HG03064 (cell line): Measurements from ENCODE around the gene MAP2.

Experiments
- ATAC-seq: cut with Tn5 transposase; IDR thresholded peaks from one replicate; pipeline ENCODE4 v1.9.1; 2021; ENCODE audit warnings: low read depth; ENCODE audit not compliant: unreplicated experiment

Gene MAP2

DNA sequence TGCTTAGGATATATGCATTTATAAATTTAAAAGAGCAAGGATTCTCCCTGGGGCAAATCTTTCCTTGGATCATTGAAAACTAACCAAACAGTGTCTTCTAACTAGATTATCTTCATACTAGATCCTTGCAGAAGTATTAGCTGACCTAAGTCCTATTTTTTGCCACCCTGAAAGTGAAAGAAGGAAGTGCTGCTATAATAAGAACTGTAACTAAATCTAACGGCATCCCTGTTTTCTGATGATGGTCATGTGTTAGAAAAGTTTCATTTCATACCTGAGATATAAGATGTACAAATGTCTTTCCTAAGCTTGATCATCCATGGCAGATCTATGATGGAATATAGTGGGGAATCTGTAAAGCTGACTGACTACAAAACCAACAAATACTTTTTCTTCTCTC is 102.7 kb downstream of the MAP2 start:
- no peak for ATAC-seq

- ATAC-seq, result no peak
Measured at GRCh38 chr2:209529579-209529978, 105.7 kb downstream of the MAP2 start.

- no peak for ATAC-seq
Measured at GRCh38 chr2:209532321-209532720, 108.5 kb downstream of the MAP2 start.

- ATAC-seq, result no peak
Measured at GRCh38 chr2:209533391-209533790, 109.5 kb downstream of the MAP2 start.

GRCh38 chr2:209534228-209534627 is 110.4 kb downstream of the MAP2 start:
- no peak for ATAC-seq

- ATAC-seq, result no peak
Measured at GRCh38 chr2:209536363-209536762, 112.5 kb downstream of the MAP2 start.

GRCh38 chr2:209547726-209548125 is 123.9 kb downstream of the MAP2 start:
- no peak for ATAC-seq

DNA sequence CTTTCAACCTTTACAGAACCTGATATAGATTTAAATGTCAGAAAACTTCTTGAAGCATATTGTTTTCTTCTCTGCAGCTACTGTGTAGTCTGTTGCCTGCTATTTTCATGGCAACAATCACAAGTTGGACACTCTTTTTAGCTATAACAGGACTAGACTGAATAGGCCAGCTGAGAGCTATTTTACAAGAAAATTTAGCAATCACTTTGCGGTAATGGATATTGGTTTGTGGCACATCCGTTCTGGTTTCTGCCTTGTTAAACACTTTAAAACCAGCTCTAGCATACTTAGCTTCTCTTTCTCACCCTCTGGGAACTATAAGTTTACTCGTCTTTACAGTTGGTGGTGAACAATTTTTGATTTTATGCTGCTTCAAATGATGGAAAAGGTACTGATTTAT is 125.7 kb downstream of the MAP2 start:
- no peak for ATAC-seq

DNA sequence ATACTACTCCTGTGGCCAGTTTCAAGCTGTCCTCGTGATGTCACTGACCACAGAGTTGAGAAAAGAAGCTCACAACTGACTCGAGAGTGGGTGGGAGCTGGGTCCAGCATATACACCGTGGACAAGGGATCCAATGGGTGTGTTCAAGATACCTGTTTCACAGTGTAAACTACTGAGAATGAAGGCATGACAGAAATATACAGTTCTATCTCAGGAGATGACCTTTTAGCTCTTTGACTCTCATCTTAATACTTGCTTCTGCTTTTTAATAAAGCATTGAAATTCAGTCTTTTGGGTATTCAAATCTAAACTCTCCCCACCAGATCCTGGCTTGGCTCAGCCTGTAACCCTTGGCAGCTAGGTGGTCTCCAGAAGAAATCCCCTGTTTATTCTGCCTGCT is 130.1 kb downstream of the MAP2 start:
- ATAC-seq, result no peak

DNA sequence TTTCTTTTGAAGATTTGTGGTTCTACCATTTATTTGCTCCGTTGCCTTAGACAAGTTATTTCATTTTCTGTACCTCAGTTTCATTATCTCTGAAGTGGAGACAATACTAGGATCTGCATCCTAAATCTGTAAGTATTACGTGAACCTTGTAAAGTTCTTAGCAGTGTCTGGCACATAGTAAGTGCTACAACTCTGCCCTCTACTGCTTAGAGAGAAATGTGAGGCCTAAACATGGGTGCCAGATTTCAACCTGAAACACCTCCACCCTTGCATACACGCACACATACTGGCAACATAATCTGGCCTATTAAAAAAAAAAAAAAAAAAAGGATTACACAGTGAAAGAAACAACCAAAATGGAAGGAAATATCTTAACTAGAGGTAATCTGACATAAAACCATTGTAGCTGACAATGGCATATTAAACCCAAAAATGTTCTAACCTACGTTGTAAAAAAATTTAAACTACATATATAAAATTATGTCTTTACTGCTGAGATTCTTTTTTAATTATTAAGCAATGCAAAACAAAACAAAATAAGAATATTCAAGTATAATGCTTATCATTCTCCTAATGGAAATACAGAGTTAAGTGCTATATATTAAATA is 132.6 kb downstream of the MAP2 start:
- ATAC-seq, result peak; percentile 60

- no peak for ATAC-seq
Measured at GRCh38 chr2:209560911-209561310, 137.1 kb downstream of the MAP2 start.

- ATAC-seq, result no peak
Measured at GRCh38 chr2:209563453-209563852, 139.6 kb downstream of the MAP2 start.

GRCh38 chr2:209564816-209565215 is 141.0 kb downstream of the MAP2 start:
- no peak for ATAC-seq

DNA sequence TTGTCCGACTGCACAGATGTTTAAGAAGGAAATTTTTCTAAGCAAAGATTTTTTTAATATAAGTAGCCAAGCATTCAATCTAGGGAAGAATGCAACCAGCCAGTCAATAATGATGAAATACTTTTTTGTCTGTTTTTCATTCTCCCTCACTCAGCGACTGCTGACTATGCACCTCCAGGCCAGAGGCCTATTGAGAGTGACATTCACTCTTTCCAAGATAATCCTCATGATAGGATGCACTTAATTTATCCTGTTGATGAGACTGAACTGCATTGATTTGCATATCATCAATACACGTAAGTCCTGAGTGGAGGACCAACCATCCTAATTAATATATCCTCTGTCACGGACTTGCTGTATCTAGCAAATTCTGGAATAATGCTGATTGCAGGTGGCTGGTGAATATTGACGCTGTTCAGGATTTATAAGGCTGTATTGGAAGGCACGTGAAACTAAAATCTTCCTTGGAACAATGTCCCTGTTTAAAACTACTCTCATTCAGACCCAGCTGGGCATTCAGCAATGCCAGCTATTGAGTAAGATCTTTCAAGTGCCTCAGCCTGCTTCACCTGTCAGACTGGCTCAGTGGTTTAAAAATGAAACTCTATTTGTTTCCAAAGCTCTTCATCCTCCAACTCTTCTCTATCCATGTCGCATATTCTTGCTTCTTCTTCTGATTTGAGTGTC is 142.2 kb downstream of the MAP2 start:
- no peak for ATAC-seq

GRCh38 chr2:209570194-209570593 is 146.3 kb downstream of the MAP2 start:
- ATAC-seq, result no peak

DNA sequence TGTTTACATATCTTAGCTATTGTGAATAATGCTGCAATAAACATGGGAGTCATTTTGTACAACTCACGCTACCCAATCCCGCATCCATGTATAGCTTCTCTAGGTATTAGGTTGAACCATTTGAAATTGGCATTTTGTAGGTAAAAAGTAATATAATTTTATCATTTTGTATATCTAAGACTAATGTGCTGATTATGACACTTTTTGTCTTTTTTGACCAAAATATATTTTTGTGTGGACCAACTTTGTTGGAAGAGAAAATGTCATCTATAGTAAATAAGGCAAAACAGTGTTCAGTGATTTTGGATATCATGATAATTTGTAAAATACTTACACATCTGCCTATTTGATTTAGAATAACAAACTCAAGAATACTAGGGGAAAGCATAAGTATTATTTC is 150.7 kb downstream of the MAP2 start:
- ATAC-seq, result no peak

GRCh38 chr2:209577376-209578357 is 153.8 kb downstream of the MAP2 start:
- ATAC-seq, result no peak

DNA sequence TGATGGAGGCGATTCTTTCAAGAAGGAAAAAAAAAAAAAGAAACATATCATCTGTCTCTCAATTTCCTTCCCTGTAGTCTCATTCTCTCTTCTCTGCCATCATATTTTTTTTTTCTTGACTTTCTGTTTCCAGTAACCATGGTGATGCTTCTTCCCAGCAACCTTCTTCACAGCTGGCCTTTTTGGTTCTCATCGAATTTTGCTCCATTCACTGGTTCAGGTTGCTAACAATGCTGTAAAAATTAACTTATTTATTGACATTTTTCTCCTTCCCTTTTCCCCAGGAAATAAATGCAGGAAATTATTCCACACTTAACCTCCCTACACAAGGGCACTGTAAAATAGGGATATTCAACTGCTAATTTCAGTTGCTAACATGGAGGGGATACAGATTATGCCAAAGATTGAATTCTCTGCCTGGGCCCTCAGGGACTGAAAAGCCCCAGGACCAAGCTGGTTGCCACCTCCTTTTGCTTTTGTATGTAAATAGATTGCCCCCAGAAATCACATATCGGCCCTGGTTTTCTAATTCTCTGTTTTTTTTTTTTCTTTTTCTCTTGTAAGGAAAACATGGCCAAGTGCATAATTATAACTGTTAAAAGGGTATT is 154.7 kb downstream of the MAP2 start:
- no peak for ATAC-seq

DNA sequence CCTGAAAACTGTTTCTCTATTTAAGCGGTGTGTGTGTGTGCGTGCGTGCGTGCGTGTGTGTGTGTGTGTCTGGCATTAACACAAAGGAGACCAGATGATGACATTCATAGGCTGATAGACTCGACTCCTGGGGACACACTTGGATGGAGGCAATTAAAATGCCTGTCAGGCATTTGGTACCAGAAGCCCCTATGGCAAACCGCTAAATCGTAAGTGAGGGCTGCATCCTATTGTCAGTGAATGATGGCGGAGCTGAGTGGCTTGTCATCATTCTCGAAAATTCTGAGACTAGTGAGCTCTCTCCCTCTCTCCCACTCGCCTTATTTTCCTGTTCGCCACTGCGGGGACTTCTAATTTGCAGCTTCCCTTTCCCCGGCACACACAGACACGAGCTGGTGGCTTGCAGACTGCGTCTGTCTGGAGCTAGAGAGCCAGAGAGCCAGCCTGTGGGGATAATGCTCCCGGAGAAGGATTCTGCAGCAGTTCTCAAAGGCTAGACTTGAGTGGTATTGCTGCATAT is 155.4 kb downstream of the MAP2 start:
- no peak for ATAC-seq

DNA sequence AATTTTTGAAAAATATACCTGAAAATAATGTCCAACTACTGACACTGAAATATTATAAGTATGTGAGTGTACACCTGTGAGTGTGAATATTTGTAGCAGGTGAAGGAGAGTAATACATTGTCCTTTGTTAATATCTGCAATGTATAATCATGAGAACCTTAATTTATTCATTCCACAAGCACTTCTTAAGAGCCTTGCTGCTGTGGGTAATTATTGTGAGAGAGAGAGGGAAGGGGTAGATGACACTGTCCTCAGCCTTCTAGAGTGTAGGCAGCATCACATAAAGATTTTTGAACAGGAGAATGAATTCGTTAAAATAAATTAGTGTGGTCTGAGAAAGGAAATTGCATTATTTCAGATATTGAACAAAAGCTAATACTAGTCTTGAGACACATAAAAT is 157.2 kb downstream of the MAP2 start:
- ATAC-seq, result no peak

DNA sequence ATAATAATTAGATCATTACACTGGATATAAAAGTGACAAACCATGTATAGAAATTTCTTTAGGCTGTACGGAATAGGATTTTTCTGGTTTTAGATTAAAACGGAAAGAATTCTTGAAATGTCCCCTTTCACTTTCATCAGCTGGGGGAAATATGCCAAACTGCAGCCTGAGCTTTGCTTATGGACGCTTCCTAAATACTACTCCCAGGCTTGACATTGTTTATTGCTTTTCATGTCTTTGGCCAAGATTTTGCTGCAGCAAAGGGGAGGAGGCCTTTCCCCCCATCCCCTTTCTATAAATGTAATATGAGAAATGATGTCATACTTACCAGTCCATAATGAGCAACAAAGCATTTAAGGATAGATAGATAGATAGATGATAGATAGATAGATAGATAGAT is 158.4 kb downstream of the MAP2 start:
- ATAC-seq, result no peak
